GM23338 (cell line): ENCODE results near the gene KCTD13. TPM values are rescaled to one million over a fixed set of nuclear protein-coding genes. Genes with fewer than 3 reads are reported as not detected.

Source experiments
- ATAC-seq: fragments of 200-7000 bp; cut with Tn5 transposase; 3 replicates; pipeline ENCODE4 v1.9.1; 2020
- DNase-seq: peaks from one replicate; pipeline ENCODE4 v3.0.0-alpha.2; 2015; ENCODE audit warnings: low spot score
- H2AFZ ChIP-seq: fragments of 200-600 bp; sonication (generic); 2 replicates; pipeline ENCODE4 v1.8.0; 2016; ENCODE audit warnings: antibody characterized with exemption, mild to moderate bottlenecking, moderate library complexity
- H3F3A ChIP-seq: fragments of 200-600 bp; sonication (generic); replicated peaks from 2 replicates; pipeline ENCODE4 v1.8.0; 2017; ENCODE audit warnings: antibody characterized with exemption, mixed run types, low read depth
- H3K27ac ChIP-seq: fragments of 200-600 bp; sonication (generic); 2 replicates; pipeline ENCODE4 v1.6.1; 2016; ENCODE audit warnings: low read depth
- H3K27me3 ChIP-seq: fragments of 200-600 bp; sonication (generic); 2 replicates; pipeline ENCODE4 v1.8.0; 2016; ENCODE audit warnings: mild to moderate bottlenecking, mixed run types, moderate library complexity; ENCODE audit not compliant: insufficient read depth
- H3K36me3 ChIP-seq: fragments of 200-600 bp; sonication (generic); 2 replicates; pipeline ENCODE4 v1.8.0; 2016; ENCODE audit warnings: mild to moderate bottlenecking; ENCODE audit not compliant: insufficient read depth
- H3K4me1 ChIP-seq: fragments of 200-600 bp; sonication (generic); 2 replicates; pipeline ENCODE4 v1.8.0; 2016; ENCODE audit warnings: mild to moderate bottlenecking, moderate library complexity; ENCODE audit not compliant: insufficient read depth
- H3K4me2 ChIP-seq: fragments of 200-600 bp; sonication (generic); 2 replicates; pipeline ENCODE4 v1.7.1; 2017; ENCODE audit warnings: mixed run types
- H3K4me3 ChIP-seq: fragments of 200-600 bp; sonication (generic); 2 replicates; pipeline ENCODE4 v1.6.1; 2016; ENCODE audit warnings: mixed run types
- H3K79me2 ChIP-seq: fragments of 200-600 bp; sonication (generic); replicated peaks from 2 replicates; pipeline ENCODE4 v1.8.0; 2017; ENCODE audit warnings: mild to moderate bottlenecking; ENCODE audit not compliant: insufficient read depth
- H3K9me2 ChIP-seq: fragments of 200-600 bp; sonication (generic); 2 replicates; pipeline ENCODE4 v1.8.0; 2017; ENCODE audit not compliant: insufficient read depth
- H4K20me1 ChIP-seq: fragments of 200-600 bp; sonication (generic); replicated peaks from 2 replicates; pipeline ENCODE4 v1.8.0; 2017; ENCODE audit warnings: mild to moderate bottlenecking; ENCODE audit not compliant: insufficient read depth
- H3K27ac Mint-ChIP-seq: 2 replicates; pipeline ENCODE4 v1.8.0; 2020; ENCODE audit warnings: inconsistent platforms, mild to moderate bottlenecking, moderate library complexity, mixed read lengths
- H3K27me3 Mint-ChIP-seq: 3 replicates; pipeline ENCODE4 v1.8.0; 2022; ENCODE audit warnings: low read depth, mild to moderate bottlenecking, moderate library complexity, mixed read lengths, inconsistent platforms; ENCODE audit not compliant: insufficient read depth, poor library complexity
- H3K36me3 Mint-ChIP-seq: 3 replicates; pipeline ENCODE4 v1.8.0; 2021; ENCODE audit warnings: low read depth, mild to moderate bottlenecking, inconsistent platforms, moderate library complexity, mixed read lengths
- H3K4me1 Mint-ChIP-seq: 3 replicates; pipeline ENCODE4 v1.8.0; 2020; ENCODE audit warnings: mild to moderate bottlenecking, inconsistent platforms, mixed read lengths
- H3K4me3 Mint-ChIP-seq: 3 replicates; pipeline ENCODE4 v1.8.0; 2021; ENCODE audit warnings: moderate library complexity, mild to moderate bottlenecking, inconsistent platforms, mixed read lengths
- H3K9me3 Mint-ChIP-seq: 3 replicates; pipeline ENCODE4 v1.8.0; 2020; ENCODE audit warnings: moderate library complexity, mild to moderate bottlenecking, inconsistent platforms, mixed read lengths
- CREB1 ChIP-seq: fragments of 250-450 bp; sonication (Bioruptor Pico); IDR thresholded peaks from 2 replicates; pipeline ENCODE4 v1.5.0; 2020; ENCODE audit warnings: low read depth, mild to moderate bottlenecking, moderate library complexity
- ETS1 ChIP-seq: IDR thresholded peaks from 2 replicates; pipeline ENCODE4 v1.6.1; 2016; ENCODE audit warnings: antibody characterized with exemption
- EZH2phosphoT487 ChIP-seq: fragments of 200-600 bp; sonication (generic); IDR thresholded peaks from one replicate; pipeline ENCODE4 v1.8.1; 2018; ENCODE audit warnings: antibody characterized with exemption; ENCODE audit not compliant: unreplicated experiment
- POLR2AphosphoS5 ChIP-seq: IDR thresholded peaks from 2 replicates; pipeline ENCODE4 v1.6.1; 2016; ENCODE audit warnings: antibody characterized with exemption, low read depth
- REST ChIP-seq: IDR thresholded peaks from one replicate; pipeline ENCODE4 v1.6.1; 2018; ENCODE audit warnings: antibody characterized with exemption; ENCODE audit not compliant: unreplicated experiment
- ZNF462 ChIP-seq: fragments of 250-450 bp; sonication (Bioruptor Pico); IDR thresholded peaks from 2 replicates; pipeline ENCODE4 v1.5.0; 2020; ENCODE audit warnings: mild to moderate bottlenecking, moderate library complexity
- polyA plus RNA-seq: library from polyadenylated mRNA; unstranded; fragments of >200 nt; fragmentation: Nextera tagmentation; extraction: Ambion mirVana; gene quantifications from 2 replicates; pipeline ENCODE4 v1.2.1, GENCODE V29; 2016
- total RNA-seq: library from RNA; depleted of rRNA; stranded (reverse); fragments of >200 nt; shearing (Covaris generic); gene quantifications from 2 replicates; pipeline ENCODE4 v1.2.3, GENCODE V29; 2014

The KCTD13 gene
- total and polyA plus RNA-seq, 2 experiments from 2014 or later = 10.1 to 12.2 TPM

GRCh38 chr16:29898804-29899515 is 27.1 kb downstream of the KCTD13 start:
- Mint-ChIP-seq H3K9me3 (no peaks in the 10 kb centered on the region), H3K36me3 (peaks cover 3% of the 10 kb centered on the region; the same call in 2 of the 3 replicates), H3K27me3 (peaks cover 12% of the 10 kb centered on the region), H3K4me1 (peaks cover 28% of the 10 kb centered on the region), H3K4me3 (peak overlapping the region; percentile 92), H3K27ac (peak overlapping the region; percentile 70)
- DNase-seq = peak; percentile 86
- 0 out of 2 replicates have a peak, but pooled peaks cover 6% of the 10 kb centered on the region for H3F3A ChIP-seq
- peak overlapping the region; percentile 97 for H3K4me3 ChIP-seq
- peaks cover 22% of the 10 kb centered on the region for H3K4me1 ChIP-seq
- H3K36me3 ChIP-seq = no peaks in the 10 kb centered on the region
- H3K4me2 ChIP-seq = peak overlapping the region; percentile 100
- 0 out of 2 replicates have a peak overlapping the region, but pooled peaks have one; percentile 55 for H3K27ac ChIP-seq
- H3K9me2 ChIP-seq = no peaks in the 10 kb centered on the region
- TF ChIP-seq POLR2AphosphoS5 = peak; percentile 46; the same call in 1 of the 2 replicates
- TF ChIP-seq ZNF462 = no peak
- no peaks in the 10 kb centered on the region for H3K27me3 ChIP-seq
- H2AFZ ChIP-seq = peak overlapping the region; percentile 94
- ATAC-seq = peak; percentile 71
- 0 out of 2 replicates have a peak, but pooled peaks cover 6% of the 10 kb centered on the region for H4K20me1 ChIP-seq
- peaks cover 14% of the 10 kb centered on the region; the same call in 1 of the 2 replicates for H3K79me2 ChIP-seq

GRCh38 chr16:29898135-29898803 is 27.8 kb downstream of the KCTD13 start:
- peaks cover 14% of the 10 kb centered on the region; the same call in 1 of the 2 replicates for H3K79me2 ChIP-seq
- H3K27ac Mint-ChIP-seq = peak overlapping the region; percentile 70

More at GRCh38 chr16:29898135-29898803, 27.8 kb downstream of the KCTD13 start:
- Histone ChIP-seq H3F3A (0 out of 2 replicates have a peak, but pooled peaks cover 6% of the 10 kb centered on the region), H2AFZ (peak overlapping the region; percentile 94), H3K27ac (no peak overlapping the region), H3K4me2 (peak overlapping the region; percentile 100), H3K36me3 (no peaks in the 10 kb centered on the region), H4K20me1 (no peaks in the 10 kb centered on the region), H3K4me3 (peak overlapping the region; percentile 97), H3K27me3 (no peaks in the 10 kb centered on the region), H3K4me1 (peaks cover 22% of the 10 kb centered on the region), H3K9me2 (no peaks in the 10 kb centered on the region)
- peaks cover 3% of the 10 kb centered on the region; the same call in 2 of the 3 replicates for H3K36me3 Mint-ChIP-seq
- no peaks in the 10 kb centered on the region for H3K9me3 Mint-ChIP-seq
- H3K4me3 Mint-ChIP-seq = peak overlapping the region; percentile 92
- ATAC-seq = peak; percentile 5
- H3K4me1 Mint-ChIP-seq = peaks cover 24% of the 10 kb centered on the region
- TF ChIP-seq ETS1 (no peak), EZH2phosphoT487 (no peak), REST (peak; percentile 77), CREB1 (CRISPR knock-in tag) (no peak)
- peaks cover 12% of the 10 kb centered on the region for H3K27me3 Mint-ChIP-seq
- DNase-seq = no peak
